ENCODE data around the gene TSPYL4. TPM values are rescaled to one million over a fixed set of nuclear protein-coding genes. Genes with fewer than 3 reads are reported as not detected.

TSPYL4 gene
- total and polyA plus RNA-seq, 2 donors (not counting 1 experiment from before 2014, with no cell fraction given): 20.6 to 21.4 TPM

DNA sequence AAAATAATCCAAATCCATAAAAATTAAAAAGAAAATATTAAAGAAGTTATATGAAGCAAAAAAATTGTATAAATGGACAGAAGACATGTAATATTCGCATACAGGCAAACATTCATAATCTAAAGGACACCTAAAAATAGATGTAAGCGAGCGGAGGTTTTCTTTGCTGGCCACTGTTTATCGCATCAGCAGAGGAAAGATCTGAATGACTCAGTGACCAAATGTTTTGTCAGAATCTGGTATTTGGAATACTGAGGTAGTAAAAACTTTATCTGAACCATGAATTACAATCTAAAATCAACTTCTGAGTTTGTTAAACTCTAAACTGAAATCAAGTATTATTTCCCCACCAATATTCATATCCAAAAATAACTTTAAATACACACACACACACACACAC lies 7.8 kb downstream of the TSPYL4 start:
- Histone ChIP-seq H3K4me2 (replicated peaks; ENCODE audit: low read depth, low read length, poor library complexity, severe bottlenecking) (no peak overlapping the region), H2AFZ (ENCODE audit: insufficient read depth, low read depth, low read length, poor library complexity, severe bottlenecking) (no peak overlapping the region), H3K9ac (ENCODE audit: low read length) (no peak overlapping the region), H3K4me3 (ENCODE audit: control extremely low read depth in 1 of 5, extremely low read depth in 1 of 5, insufficient read depth in 1 of 5, low read depth in 2 of 5, low read length in 4 of 5) (no peak overlapping the region), H3K4me1 (ENCODE audit: control insufficient read depth in 2 of 2, insufficient read depth in 2 of 2, low read length in 2 of 2) (peaks cover 6 to 8% of the 10 kb centered on the region in 2 donors), H3K9me3 (ENCODE audit: control extremely low read depth in 1 of 3, control insufficient read depth in 2 of 3, insufficient read depth in 1 of 3, low read length in 2 of 3) (no peaks in the 10 kb centered on the region), H3K79me2 (ENCODE audit: control insufficient read depth, insufficient read depth, low read length) (peaks cover 5% of the 10 kb centered on the region), H4K20me1 (ENCODE audit: control insufficient read depth, insufficient read depth, low read length, poor library complexity, severe bottlenecking) (no peaks in the 10 kb centered on the region), H3K27me3 (replicated peaks in 1 of 4; ENCODE audit: control extremely low read depth in 1 of 4, control insufficient read depth in 3 of 4, insufficient read depth in 4 of 4, low read length in 3 of 4) (no peaks in the 10 kb centered on the region), H3K27ac (ENCODE audit: low read length in 2 of 2) (no peak overlapping the region), H3K36me3 (replicated peaks in 1 of 2; ENCODE audit: control extremely low read depth in 1 of 2, control insufficient read depth in 1 of 2, extremely low read depth in 1 of 2, insufficient read depth in 2 of 2, low read length in 1 of 2) (peaks cover 0 to 5% of the 10 kb centered on the region in 2 experiments)
- Mint-ChIP-seq H3K4me1 (peaks cover 25% of the 10 kb centered on the region), H3K27me3 (no peaks in the 10 kb centered on the region), H3K4me3 (no peak overlapping the region), H3K9me3 (ENCODE audit: insufficient read depth) (no peaks in the 10 kb centered on the region), H3K27ac (no peak overlapping the region)
- DNase-seq: no peak
- WGBS (ENCODE audit: insufficient coverage): no CpG with 5 or more reads among the region's 4 CpGs
- ChIA-PET POLR2A (no interaction called here), CTCF (interaction anchor here (0.6 to 1.2 kb wide), 2 partner anchors 23 to 319 kb away, joined by 3 read pairs; no protein-coding TSS in a partner anchor)
- no peak for ATAC-seq (ENCODE audit: low read depth)
- intact Hi-C loops (cut with micrococcal nuclease): no loop called here
- TF ChIP-seq, protein P1, sequence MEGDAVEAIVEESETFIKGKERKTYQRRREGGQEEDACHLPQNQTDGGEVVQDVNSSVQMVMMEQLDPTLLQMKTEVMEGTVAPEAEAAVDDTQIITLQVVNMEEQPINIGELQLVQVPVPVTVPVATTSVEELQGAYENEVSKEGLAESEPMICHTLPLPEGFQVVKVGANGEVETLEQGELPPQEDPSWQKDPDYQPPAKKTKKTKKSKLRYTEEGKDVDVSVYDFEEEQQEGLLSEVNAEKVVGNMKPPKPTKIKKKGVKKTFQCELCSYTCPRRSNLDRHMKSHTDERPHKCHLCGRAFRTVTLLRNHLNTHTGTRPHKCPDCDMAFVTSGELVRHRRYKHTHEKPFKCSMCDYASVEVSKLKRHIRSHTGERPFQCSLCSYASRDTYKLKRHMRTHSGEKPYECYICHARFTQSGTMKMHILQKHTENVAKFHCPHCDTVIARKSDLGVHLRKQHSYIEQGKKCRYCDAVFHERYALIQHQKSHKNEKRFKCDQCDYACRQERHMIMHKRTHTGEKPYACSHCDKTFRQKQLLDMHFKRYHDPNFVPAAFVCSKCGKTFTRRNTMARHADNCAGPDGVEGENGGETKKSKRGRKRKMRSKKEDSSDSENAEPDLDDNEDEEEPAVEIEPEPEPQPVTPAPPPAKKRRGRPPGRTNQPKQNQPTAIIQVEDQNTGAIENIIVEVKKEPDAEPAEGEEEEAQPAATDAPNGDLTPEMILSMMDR (IDR thresholded peaks at IDR 0.05): no peak
- no peak for TF ChIP-seq EZH2 (IDR thresholded peaks at IDR 0.05; ENCODE audit: borderline replicate concordance, insufficient read depth, low read depth, low read length, poor library complexity, severe bottlenecking)

DNA sequence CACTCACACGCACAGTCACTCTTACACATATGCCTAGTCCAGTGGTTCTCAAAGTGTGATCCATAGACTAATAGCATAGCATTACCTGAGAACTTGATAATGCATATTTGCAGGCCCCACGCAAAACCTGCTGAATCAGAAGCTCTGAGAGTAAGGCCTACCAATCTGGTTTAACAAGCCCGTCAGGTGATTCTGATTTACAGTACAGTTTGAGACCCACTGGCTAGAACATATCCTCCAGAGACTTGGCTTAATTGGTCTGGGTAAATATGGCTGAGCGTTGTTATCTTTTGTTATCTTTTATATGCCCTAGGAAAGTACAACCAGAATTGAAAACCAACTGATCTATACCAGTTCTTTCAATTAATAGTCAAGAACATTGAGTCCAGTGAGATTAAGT lies 9.6 kb downstream of the TSPYL4 start:
- no peak overlapping the region for H3K27ac Mint-ChIP-seq
- POLR2A ChIA-PET: no interaction called here
- no peak overlapping the region for H2AFZ ChIP-seq (ENCODE audit: insufficient read depth, low read depth, low read length, poor library complexity, severe bottlenecking)
- H3K4me1 Mint-ChIP-seq: peaks cover 11% of the 10 kb centered on the region
- no peaks in the 10 kb centered on the region for H3K4me1 ChIP-seq (ENCODE audit: control insufficient read depth in 2 of 2, insufficient read depth in 2 of 2, low read length in 2 of 2)
- H3K27me3 Mint-ChIP-seq: no peaks in the 10 kb centered on the region
- peaks cover 0 to 5% of the 10 kb centered on the region in 2 experiments for H3K36me3 ChIP-seq (replicated peaks in 1 of 2; ENCODE audit: control extremely low read depth in 1 of 2, control insufficient read depth in 1 of 2, extremely low read depth in 1 of 2, insufficient read depth in 2 of 2, low read length in 1 of 2)
- no peaks in the 10 kb centered on the region for H3K79me2 ChIP-seq (ENCODE audit: control insufficient read depth, insufficient read depth, low read length)
- no peak for DNase-seq
- H3K9me3 Mint-ChIP-seq (ENCODE audit: insufficient read depth): no peaks in the 10 kb centered on the region
- no peak overlapping the region for H3K4me3 ChIP-seq (ENCODE audit: control extremely low read depth in 1 of 5, extremely low read depth in 1 of 5, insufficient read depth in 1 of 5, low read depth in 2 of 5, low read length in 4 of 5)
- no peak overlapping the region for H3K4me2 ChIP-seq (replicated peaks; ENCODE audit: low read depth, low read length, poor library complexity, severe bottlenecking)
- CTCF ChIA-PET: no interaction called here
- H3K27me3 ChIP-seq (replicated peaks in 1 of 4; ENCODE audit: control extremely low read depth in 1 of 4, control insufficient read depth in 3 of 4, insufficient read depth in 4 of 4, low read length in 3 of 4): no peaks in the 10 kb centered on the region
- no peaks in the 10 kb centered on the region for H4K20me1 ChIP-seq (ENCODE audit: control insufficient read depth, insufficient read depth, low read length, poor library complexity, severe bottlenecking)
- 100% methylated on average over 3 of the region's 4 CpGs for WGBS (ENCODE audit: insufficient coverage)
- no peaks in the 10 kb centered on the region for H3K9me3 ChIP-seq (ENCODE audit: control extremely low read depth in 1 of 3, control insufficient read depth in 2 of 3, insufficient read depth in 1 of 3, low read length in 2 of 3)
- H3K27ac ChIP-seq (ENCODE audit: low read length in 2 of 2): no peak overlapping the region
- no peak overlapping the region for H3K9ac ChIP-seq (ENCODE audit: low read length)
- TF ChIP-seq, protein P1 (IDR thresholded peaks at IDR 0.05): no peak
- no peak for TF ChIP-seq EZH2 (IDR thresholded peaks at IDR 0.05; ENCODE audit: borderline replicate concordance, insufficient read depth, low read depth, low read length, poor library complexity, severe bottlenecking)
- no peak overlapping the region for H3K4me3 Mint-ChIP-seq
- intact Hi-C loops (cut with micrococcal nuclease): no loop called here
- no peak for ATAC-seq (ENCODE audit: low read depth)
